ENCODE results near the gene PCDHGC3. TPM values are rescaled to one million over a fixed set of nuclear protein-coding genes. Genes with fewer than 3 reads are reported as not detected.

PCDHGC3 gene
- total RNA-seq, 1 experiment from 2014 or later, result 29.1 TPM

DNA sequence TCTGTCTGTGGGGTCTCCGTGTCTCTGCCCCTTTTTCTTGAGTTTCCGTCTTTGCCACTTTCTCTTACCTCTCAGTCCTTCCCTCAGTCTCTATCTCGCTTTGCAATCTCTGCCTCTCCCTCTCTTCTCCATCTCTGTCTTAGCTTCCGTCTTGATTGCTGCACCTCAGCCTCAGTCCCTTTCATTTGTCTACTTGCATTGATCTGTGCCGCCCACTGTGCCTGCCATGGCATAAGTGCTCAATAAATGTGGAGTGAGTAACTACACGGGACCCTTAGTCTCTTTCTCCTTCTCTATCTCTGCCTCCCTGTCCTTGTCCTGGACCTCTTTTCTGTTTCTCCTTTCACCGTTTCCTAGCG is 19.7 kb downstream of the PCDHGC3 start:
- ChIA-PET POLR2A (interaction anchor here (0.7 to 4.5 kb wide), 4 partner anchors 11 to 175 kb away, joined by 4 to 17 read pairs (median 6); partner anchors contain the start of genes PCDHGC4 and TAF7), CTCF (interaction anchor here (0.8 to 6.8 kb wide), 19 partner anchors 9 to 340 kb away, joined by 3 to 113 read pairs (median 7); partner anchors contain the start of genes PCDHB14, PCDHB15, PCDHGA10 and PCDHGA11)
- Mint-ChIP-seq H3K9me3 (no peaks in the 10 kb centered on the region), H3K4me3 (peak overlapping the region; percentile 40), H3K27ac (peak overlapping the region; percentile 7), H3K4me1 (peaks cover 45% of the 10 kb centered on the region), H3K36me3 (peaks cover 16% of the 10 kb centered on the region), H3K27me3 (ENCODE audit: low read depth) (peaks cover 38% of the 10 kb centered on the region)
- no peak for DNase-seq (ENCODE audit: low spot score)
- TF ChIP-seq, protein P1, sequence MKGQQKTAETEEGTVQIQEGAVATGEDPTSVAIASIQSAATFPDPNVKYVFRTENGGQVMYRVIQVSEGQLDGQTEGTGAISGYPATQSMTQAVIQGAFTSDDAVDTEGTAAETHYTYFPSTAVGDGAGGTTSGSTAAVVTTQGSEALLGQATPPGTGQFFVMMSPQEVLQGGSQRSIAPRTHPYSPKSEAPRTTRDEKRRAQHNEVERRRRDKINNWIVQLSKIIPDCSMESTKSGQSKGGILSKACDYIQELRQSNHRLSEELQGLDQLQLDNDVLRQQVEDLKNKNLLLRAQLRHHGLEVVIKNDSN (CRISPR knock-in tag; IDR thresholded peaks at IDR 0.05), result no peak
- no peak for TF ChIP-seq GABPB1 (CRISPR knock-in tag; IDR thresholded peaks at IDR 0.05)
- TF ChIP-seq, protein P2, sequence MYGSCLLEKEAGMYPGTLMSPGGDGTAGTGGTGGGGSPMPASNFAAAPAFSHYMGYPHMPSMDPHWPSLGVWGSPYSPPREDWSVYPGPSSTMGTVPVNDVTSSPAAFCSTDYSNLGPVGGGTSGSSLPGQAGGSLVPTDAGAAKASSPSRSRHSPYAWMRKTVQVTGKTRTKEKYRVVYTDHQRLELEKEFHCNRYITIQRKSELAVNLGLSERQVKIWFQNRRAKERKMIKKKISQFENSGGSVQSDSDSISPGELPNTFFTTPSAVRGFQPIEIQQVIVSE (CRISPR knock-in tag; IDR thresholded peaks at IDR 0.05; ENCODE audit: borderline replicate concordance), result no peak
- no peak for TF ChIP-seq FOXK1 (CRISPR knock-in tag; IDR thresholded peaks at IDR 0.05)
- no peak for TF ChIP-seq TCF7 (CRISPR knock-in tag; IDR thresholded peaks at IDR 0.05; ENCODE audit: low read depth)
- TF ChIP-seq, protein P3, sequence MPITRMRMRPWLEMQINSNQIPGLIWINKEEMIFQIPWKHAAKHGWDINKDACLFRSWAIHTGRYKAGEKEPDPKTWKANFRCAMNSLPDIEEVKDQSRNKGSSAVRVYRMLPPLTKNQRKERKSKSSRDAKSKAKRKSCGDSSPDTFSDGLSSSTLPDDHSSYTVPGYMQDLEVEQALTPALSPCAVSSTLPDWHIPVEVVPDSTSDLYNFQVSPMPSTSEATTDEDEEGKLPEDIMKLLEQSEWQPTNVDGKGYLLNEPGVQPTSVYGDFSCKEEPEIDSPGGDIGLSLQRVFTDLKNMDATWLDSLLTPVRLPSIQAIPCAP (CRISPR knock-in tag; IDR thresholded peaks at IDR 0.05), result no peak
- TF ChIP-seq, protein P4, sequence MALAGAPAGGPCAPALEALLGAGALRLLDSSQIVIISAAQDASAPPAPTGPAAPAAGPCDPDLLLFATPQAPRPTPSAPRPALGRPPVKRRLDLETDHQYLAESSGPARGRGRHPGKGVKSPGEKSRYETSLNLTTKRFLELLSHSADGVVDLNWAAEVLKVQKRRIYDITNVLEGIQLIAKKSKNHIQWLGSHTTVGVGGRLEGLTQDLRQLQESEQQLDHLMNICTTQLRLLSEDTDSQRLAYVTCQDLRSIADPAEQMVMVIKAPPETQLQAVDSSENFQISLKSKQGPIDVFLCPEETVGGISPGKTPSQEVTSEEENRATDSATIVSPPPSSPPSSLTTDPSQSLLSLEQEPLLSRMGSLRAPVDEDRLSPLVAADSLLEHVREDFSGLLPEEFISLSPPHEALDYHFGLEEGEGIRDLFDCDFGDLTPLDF (CRISPR knock-in tag; IDR thresholded peaks at IDR 0.05), result no peak
- TF ChIP-seq ZBTB21 (CRISPR knock-in tag; IDR thresholded peaks at IDR 0.05; ENCODE audit: borderline replicate concordance), result no peak
- TF ChIP-seq, protein P5, sequence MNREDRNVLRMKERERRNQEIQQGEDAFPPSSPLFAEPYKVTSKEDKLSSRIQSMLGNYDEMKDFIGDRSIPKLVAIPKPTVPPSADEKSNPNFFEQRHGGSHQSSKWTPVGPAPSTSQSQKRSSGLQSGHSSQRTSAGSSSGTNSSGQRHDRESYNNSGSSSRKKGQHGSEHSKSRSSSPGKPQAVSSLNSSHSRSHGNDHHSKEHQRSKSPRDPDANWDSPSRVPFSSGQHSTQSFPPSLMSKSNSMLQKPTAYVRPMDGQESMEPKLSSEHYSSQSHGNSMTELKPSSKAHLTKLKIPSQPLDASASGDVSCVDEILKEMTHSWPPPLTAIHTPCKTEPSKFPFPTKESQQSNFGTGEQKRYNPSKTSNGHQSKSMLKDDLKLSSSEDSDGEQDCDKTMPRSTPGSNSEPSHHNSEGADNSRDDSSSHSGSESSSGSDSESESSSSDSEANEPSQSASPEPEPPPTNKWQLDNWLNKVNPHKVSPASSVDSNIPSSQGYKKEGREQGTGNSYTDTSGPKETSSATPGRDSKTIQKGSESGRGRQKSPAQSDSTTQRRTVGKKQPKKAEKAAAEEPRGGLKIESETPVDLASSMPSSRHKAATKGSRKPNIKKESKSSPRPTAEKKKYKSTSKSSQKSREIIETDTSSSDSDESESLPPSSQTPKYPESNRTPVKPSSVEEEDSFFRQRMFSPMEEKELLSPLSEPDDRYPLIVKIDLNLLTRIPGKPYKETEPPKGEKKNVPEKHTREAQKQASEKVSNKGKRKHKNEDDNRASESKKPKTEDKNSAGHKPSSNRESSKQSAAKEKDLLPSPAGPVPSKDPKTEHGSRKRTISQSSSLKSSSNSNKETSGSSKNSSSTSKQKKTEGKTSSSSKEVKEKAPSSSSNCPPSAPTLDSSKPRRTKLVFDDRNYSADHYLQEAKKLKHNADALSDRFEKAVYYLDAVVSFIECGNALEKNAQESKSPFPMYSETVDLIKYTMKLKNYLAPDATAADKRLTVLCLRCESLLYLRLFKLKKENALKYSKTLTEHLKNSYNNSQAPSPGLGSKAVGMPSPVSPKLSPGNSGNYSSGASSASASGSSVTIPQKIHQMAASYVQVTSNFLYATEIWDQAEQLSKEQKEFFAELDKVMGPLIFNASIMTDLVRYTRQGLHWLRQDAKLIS (CRISPR knock-in tag; IDR thresholded peaks at IDR 0.05; ENCODE audit: borderline replicate concordance), result no peak
- TF ChIP-seq, protein P6, sequence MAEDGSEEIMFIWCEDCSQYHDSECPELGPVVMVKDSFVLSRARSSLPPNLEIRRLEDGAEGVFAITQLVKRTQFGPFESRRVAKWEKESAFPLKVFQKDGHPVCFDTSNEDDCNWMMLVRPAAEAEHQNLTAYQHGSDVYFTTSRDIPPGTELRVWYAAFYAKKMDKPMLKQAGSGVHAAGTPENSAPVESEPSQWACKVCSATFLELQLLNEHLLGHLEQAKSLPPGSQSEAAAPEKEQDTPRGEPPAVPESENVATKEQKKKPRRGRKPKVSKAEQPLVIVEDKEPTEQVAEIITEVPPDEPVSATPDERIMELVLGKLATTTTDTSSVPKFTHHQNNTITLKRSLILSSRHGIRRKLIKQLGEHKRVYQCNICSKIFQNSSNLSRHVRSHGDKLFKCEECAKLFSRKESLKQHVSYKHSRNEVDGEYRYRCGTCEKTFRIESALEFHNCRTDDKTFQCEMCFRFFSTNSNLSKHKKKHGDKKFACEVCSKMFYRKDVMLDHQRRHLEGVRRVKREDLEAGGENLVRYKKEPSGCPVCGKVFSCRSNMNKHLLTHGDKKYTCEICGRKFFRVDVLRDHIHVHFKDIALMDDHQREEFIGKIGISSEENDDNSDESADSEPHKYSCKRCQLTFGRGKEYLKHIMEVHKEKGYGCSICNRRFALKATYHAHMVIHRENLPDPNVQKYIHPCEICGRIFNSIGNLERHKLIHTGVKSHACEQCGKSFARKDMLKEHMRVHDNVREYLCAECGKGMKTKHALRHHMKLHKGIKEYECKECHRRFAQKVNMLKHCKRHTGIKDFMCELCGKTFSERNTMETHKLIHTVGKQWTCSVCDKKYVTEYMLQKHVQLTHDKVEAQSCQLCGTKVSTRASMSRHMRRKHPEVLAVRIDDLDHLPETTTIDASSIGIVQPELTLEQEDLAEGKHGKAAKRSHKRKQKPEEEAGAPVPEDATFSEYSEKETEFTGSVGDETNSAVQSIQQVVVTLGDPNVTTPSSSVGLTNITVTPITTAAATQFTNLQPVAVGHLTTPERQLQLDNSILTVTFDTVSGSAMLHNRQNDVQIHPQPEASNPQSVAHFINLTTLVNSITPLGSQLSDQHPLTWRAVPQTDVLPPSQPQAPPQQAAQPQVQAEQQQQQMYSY (CRISPR knock-in tag; IDR thresholded peaks at IDR 0.05), result no peak
- TF ChIP-seq CBFB (CRISPR knock-in tag; IDR thresholded peaks at IDR 0.05; ENCODE audit: low read depth), result no peak
- no peak for TF ChIP-seq NFATC4 (CRISPR knock-in tag; IDR thresholded peaks at IDR 0.05)
- no peak for TF ChIP-seq TP53 (CRISPR knock-in tag; IDR thresholded peaks at IDR 0.05)
- no peak for TF ChIP-seq ZNF423 (CRISPR knock-in tag; IDR thresholded peaks at IDR 0.05)
- TF ChIP-seq, protein P7, sequence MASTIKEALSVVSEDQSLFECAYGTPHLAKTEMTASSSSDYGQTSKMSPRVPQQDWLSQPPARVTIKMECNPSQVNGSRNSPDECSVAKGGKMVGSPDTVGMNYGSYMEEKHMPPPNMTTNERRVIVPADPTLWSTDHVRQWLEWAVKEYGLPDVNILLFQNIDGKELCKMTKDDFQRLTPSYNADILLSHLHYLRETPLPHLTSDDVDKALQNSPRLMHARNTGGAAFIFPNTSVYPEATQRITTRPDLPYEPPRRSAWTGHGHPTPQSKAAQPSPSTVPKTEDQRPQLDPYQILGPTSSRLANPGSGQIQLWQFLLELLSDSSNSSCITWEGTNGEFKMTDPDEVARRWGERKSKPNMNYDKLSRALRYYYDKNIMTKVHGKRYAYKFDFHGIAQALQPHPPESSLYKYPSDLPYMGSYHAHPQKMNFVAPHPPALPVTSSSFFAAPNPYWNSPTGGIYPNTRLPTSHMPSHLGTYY (CRISPR knock-in tag; IDR thresholded peaks at IDR 0.05), result no peak
- TF ChIP-seq JUN (CRISPR knock-in tag; IDR thresholded peaks at IDR 0.05), result no peak
- ATAC-seq, result no peak

All from WTC11 (cell line).